Raji (cell line): ENCODE results near the gene HTR3E.
A peak's percentile ranks its signal among the peaks of the same experiment; 100 is the strongest.

Experiments used
- POLR2A ChIP-seq: IDR thresholded peaks from 2 replicates; pipeline ENCODE4 v1.6.1; 2011; ENCODE audit warnings: low read depth, low read length, control low read depth; ENCODE audit not compliant: insufficient read depth

Gene HTR3E

GRCh38 chr3:184085389-184085852 is 11.4 kb upstream of the HTR3E start:
- no peak for TF ChIP-seq POLR2A

DNA sequence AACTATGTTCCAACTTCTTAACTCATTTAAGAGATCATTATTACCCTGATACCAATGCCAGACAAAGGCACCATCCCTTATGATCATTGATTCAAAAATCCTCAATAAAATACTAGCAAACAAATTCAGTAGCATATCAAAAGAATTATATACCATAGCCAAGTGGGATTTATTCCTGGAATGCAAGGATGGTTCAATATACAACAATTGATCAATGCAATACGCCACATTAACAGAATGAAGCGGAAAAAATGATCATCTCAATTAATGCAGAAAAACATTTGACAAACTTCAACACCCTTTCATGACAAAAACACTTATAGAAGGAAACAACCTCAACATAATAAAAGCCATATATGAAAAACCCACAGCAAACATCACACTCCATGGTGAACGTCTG is 4.7 kb upstream of the HTR3E start:
- no peak for TF ChIP-seq POLR2A

- no peak for TF ChIP-seq POLR2A
Measured at GRCh38 chr3:184097556-184097955, 692 bp downstream of the HTR3E start.

- no peak for TF ChIP-seq POLR2A
Measured at GRCh38 chr3:184099806-184100686, 3.2 kb downstream of the HTR3E start.

DNA sequence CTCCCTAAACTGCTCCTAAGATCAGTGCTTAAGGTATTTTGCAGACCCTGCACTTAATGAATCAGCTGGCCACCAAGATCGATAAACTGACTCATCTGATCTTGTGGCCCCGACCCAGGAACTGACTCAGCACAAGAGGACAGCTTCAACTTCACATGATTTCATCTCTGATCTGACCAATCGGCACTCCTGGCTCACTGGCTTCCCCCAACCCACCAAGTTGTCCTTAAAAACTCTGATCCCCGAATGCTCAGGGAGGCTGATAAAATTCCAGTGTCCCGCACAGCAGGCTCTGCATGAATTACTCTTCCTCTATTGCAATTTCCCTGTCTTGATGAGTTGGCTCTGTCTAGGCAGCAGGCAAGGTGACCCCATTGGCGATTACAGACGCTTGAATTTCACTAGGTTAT is 13.5 kb downstream of the HTR3E start:
- no peak for TF ChIP-seq POLR2A

DNA sequence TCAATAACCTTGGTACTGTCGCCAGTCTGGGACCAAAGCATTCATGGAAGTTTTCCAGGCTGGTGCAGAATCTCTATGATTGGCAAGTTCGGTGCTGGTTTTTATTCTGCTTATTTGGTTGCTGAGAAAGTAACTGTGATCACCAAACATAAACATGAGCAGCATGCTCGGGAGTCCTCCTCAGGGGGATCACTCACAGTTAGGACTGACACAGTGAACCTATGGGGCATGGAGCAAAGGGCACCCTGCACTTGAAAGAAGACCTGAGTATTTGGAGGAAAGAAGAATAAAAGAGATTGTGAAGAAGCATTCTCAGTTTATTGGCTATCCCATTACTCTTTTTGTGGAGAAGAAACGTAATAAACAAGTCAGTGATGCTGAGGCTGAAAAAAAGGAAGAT is 19.2 kb downstream of the HTR3E start:
- TF ChIP-seq POLR2A: no peak

GRCh38 chr3:184117636-184118035 is 20.8 kb downstream of the HTR3E start:
- TF ChIP-seq POLR2A: no peak

DNA sequence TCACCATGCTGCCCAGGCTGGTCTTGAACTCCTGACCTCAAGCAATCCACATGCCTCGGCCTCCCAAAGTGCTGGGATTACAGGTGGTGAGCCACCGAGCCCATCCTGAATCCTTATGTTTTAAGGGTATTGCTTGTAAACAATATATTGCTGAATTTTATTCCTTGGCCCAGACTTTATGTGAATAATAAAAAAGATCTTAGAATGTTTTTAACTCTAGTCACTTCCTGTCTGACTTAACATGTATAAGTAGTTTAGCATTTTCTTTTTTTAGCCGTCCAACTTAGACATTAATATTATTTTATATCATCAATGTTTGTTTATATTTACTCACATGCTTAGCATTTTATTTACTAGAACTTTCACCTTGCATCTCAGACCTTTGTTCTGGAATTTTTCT is 29.1 kb downstream of the HTR3E start:
- no peak for TF ChIP-seq POLR2A

DNA sequence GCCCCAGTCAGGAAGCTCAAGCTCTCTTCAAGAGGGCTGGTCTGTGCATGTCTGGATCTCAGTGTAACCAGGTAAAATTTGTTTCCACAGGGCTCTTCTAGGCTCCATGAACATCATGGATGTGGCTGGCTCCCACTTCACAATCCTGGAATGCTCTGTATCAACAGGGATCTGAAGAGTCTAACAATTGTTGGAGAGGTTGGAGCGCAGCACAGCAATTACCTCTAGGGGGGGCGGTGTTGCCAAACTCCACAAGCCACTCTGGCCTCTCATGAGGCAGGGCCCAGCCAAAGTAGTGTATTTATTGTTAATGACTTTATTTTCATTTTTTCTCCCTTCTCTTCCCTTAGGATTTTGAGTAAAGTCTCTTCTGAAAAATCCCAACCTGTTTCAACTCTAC is 32.1 kb downstream of the HTR3E start:
- TF ChIP-seq POLR2A: no peak

DNA sequence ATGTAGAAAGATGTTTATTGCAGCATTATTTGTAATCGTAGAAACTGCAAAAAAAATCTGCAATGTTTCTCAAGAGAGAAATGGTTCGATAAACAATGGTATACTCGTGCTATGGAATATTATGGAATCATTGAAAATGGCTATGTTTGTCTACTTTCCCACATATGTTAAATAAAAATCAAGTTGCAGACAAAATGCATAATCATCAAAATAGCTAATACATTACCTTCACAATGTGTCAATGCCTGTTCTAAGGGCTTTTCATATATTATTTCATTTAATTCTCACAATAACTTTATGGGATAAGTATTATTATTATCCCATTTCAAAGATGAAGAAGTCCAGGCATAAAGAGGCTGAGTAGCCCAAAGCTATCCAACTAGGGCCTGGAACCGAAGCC is 36.1 kb downstream of the HTR3E start:
- TF ChIP-seq POLR2A: no peak

- TF ChIP-seq POLR2A: no peak
Measured at GRCh38 chr3:184133840-184134745, 37.2 kb downstream of the HTR3E start.

GRCh38 chr3:184134746-184135148 is 37.9 kb downstream of the HTR3E start:
- no peak for TF ChIP-seq POLR2A

DNA sequence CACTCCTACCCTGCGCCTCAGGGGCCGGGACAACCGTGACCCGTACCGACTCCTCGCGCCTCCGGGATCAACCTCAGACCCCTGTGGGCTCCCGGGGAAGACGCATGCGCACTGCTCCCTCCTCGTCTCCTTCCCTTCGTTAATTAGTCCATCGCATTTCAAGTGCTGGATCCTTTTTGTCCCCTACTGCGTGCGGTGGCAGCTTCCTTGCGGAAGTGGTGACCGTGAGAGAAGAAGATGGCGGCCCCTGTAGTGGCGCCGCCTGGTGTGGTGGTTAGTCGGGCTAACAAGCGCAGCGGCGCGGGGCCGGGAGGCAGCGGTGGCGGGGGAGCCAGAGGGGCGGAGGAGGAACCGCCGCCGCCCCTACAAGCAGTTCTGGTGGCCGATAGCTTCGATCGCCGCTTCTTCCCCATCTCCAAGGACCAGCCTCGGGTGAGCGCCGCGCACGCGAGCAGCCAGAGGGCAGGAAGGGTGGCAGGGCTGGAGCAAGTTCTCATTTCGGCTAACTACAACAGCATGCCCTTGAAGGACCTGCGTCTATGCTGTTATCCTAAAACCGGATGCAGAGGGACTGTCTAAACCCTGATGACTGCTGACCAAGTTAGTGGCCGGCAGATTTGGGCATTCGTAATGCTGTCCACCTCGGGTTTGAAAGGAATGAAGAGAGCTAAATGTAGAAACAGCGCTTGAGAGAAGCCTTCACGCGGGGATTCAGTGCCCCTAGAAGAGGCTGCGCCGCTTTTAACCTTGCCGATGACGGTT is 38.5 kb downstream of the HTR3E start, which contains the start of gene EIF2B5:
Gene EIF2B5, plus strand, starts transcription at position 210 of the 762 bp plus-strand sequence. Its CDS starts 28 bp downstream, at position 238.
- peak; percentile 95 for TF ChIP-seq POLR2A

GRCh38 chr3:184135911-184136260 is 39.0 kb downstream of the HTR3E start:
- no peak for TF ChIP-seq POLR2A

GRCh38 chr3:184140436-184140835 is 43.6 kb downstream of the HTR3E start:
- TF ChIP-seq POLR2A: no peak
